ENCODE data around the gene CCDC127. TPM values are rescaled to one million over a fixed set of nuclear protein-coding genes. Genes with fewer than 3 reads are reported as not detected.
A peak's percentile ranks its signal among the peaks of the same experiment; 100 is the strongest.
"Not testable (repeated sequence)": the region's sequence is repeated elsewhere in the genome, so short reads cannot be mapped to it uniquely, and the experiment has no call there.

CCDC127 gene
- total RNA-seq, 1 experiment from 2014 or later: 5.4 TPM

DNA sequence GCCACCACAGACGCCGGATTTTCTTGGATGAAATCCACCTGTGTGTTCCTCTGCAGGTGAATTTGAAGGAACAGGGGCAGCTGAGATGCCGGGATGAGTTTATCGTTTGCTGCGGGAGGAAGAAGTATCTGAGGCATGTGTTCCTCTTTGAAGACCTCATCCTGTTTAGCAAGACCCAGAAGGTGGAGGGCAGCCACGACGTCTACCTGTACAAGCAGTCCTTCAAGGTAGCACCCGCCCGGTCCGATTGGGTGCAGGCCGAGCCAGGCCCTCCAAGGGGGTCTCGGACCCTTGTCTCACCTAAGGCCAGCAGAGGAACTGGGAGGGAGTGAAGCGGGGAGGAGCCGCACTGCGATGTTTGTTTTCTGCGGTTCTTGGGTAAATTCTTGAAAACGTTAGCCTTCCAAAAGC is 45.1 kb downstream of the CCDC127 start:
- DNase-seq (ENCODE audit: low read depth): no peak

DNA sequence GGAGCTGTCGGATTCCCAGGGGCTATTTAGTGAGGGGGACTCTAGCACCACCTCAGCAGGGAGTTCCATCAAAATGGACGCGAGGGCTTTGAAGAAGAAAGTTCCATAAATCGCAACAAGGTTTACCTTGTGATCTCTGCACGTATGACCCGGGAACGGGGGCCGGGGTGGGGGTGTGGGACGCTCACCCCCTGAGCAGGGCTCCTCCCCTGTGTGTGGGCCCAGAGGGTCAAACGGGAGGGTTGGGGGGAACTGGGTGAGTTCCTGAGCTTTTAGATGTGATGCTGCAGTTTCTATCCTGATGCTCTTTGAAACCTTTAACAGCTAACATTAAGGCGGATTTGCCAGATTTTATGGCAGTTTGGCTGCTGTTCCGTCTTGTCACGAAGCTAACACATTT is 45.5 kb downstream of the CCDC127 start:
- DNase-seq (ENCODE audit: low read depth): no peak

DNA sequence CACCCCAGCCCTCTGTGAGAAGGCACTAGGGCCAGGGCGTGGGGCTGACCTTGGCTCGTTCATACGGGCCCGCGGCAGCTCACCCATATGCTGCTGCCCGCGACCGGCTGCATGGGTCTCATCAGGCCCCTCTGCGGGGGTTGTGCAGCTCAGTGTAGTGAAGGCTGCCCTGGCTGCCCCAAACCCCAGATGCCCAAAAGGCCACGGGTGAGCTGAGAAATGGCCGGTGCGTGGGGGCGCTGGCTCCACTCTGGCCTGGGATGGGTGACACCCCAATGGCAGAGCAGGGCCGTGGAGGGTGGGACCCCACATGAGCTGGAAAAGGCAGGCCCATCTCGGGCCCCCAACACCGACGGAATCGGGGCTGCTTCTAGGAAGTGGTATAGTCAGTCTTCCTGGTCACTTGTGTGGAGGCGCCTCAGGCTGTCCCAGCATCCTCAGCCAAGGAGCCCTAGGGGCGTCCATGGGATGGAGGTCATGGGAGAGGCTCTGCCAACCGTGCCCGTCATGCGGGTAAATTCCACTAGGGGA is 46.1 kb downstream of the CCDC127 start:
- no peak for DNase-seq (ENCODE audit: low read depth)

DNA sequence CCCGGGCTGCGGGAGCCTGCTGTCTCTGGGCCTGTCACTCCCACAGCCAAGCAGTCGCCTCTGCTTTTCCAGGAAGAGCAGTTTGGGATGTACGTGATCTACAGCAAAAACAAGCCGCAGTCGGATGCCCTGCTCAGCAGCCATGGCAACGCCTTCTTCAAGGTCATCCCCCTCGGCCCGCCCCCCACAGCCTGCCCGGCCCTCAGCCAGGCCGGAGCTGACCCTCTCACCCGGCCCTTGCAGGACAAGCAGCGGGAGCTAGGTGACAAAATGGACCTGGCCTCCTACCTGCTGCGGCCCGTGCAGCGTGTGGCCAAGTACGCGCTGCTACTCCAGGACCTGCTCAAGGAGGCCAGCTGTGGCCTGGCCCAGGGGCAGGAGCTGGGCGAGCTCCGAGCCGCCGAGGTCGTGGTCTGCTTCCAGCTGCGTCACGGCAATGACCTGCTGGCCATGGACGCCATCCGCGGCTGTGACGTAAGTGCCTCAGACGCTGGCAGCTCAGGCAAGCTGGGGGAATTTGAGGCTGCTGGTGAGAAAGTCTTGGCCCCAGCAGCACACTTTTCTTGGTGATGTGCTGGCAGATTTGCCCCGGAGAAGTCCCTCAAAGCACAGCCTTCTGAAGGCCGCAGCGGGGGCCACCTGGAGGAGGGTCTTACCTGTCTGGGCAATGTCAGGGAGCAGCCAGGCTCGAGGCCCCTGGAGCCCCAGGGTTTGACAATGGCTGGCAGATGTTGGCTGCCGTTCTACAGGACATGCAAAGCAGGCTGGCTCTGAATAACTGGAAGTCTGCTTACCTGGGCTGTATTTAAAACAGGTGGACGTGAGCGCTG is 46.8 kb downstream of the CCDC127 start:
- DNase-seq (ENCODE audit: low read depth): no peak

DNA sequence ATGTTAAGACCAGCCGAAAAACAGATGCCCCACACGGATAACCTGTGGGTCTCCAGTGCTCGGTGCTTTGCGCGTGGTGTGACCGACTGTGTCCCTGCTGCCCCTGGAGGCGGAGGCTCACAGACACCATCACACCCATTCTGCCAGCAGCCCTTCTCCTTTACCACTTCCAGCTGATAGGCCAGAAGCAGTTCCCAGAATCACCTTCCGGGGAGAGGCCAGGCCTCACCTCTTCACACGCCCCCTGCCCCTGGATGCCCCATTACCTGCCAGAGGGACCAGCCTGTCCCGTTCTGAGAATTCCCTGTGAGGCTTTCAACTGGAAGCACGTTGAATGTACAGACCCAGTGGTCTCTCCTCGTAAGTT is 48.2 kb downstream of the CCDC127 start:
- no peak for DNase-seq (ENCODE audit: low read depth)

DNA sequence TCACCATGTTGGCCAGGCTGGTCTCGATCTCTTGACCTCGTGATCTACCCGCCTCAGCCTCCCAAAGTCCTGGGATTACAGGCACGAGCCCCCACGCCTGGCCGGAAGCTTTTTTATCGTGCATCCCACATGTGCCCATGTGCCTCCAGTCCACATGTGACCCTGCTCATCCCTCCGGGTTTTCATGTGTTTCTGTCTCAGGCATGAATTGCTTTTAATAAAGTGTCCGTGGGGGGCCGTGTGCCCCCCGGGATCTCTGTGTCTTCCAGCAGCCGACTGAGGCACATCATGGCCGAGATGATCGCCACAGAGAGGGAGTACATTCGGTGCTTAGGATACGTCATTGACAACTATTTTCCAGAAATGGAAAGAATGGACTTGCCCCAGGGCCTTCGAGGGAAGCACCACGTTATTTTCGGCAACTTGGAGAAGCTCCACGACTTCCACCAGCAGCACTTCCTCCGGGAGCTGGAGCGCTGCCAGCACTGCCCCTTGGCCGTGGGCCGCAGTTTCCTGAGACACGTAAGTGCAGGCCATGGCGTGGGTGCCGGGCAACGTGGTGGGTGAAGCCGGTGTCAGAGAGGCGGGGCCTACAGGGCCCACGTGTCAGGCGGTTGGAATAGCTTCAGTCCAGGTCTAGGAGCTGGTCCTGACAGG is 48.8 kb downstream of the CCDC127 start:
- DNase-seq (ENCODE audit: low read depth): peak; percentile 65

DNA sequence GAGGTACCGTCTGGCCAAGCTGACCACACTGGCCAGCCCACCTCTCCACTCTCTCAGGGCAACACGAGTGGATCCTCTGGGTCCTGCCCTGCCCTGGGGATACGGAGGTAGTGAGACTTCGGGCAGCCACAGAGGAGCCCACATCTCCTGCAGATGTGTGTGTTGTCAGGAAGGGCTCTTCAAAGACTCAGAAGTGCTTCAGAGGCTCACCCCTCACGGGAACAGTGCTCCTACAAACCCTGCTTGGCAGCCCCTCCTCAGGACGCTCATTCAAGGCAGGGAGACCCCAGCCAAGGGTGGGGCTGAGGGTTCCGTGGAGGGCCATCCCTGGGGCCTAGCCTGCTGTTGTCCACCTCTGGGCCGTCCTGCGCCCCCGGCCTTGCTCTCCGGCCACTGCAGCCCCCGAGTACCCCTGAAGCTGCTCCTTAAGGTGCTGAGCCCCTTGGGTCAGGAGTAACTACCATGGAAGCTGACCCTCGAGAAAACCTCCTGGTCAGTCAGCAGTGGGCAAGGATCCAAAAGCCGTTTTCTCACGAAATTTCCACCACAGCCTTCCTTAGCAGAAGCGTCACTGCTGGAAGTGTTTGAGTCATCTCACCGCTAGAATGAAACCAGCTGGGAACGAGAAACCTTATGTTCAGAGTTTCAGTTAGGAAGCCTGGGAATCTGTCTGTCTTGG is 49.8 kb downstream of the CCDC127 start:
- peak; percentile 99 for DNase-seq (ENCODE audit: low read depth)

DNA sequence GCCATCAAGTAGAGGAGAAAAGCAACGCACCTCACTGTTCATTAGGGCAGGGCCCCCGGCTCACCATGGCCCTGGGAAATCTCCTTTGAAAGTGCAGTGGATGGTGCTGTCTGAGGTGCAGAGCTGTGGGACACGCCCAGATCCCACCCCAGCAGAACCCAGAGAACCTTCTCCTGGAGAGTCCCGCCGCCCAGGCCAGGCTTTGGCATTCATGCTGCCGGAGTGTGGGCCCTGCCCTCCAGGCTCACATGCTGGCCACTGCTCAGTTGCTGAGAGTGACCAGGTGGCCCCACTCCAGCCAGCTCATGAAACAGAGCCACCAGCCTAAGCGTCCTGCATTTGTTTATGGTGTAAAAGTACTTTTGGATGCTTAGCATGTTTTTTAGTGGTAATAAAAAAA is 50.4 kb downstream of the CCDC127 start:
- peak; percentile 79 for DNase-seq (ENCODE audit: low read depth)

DNA sequence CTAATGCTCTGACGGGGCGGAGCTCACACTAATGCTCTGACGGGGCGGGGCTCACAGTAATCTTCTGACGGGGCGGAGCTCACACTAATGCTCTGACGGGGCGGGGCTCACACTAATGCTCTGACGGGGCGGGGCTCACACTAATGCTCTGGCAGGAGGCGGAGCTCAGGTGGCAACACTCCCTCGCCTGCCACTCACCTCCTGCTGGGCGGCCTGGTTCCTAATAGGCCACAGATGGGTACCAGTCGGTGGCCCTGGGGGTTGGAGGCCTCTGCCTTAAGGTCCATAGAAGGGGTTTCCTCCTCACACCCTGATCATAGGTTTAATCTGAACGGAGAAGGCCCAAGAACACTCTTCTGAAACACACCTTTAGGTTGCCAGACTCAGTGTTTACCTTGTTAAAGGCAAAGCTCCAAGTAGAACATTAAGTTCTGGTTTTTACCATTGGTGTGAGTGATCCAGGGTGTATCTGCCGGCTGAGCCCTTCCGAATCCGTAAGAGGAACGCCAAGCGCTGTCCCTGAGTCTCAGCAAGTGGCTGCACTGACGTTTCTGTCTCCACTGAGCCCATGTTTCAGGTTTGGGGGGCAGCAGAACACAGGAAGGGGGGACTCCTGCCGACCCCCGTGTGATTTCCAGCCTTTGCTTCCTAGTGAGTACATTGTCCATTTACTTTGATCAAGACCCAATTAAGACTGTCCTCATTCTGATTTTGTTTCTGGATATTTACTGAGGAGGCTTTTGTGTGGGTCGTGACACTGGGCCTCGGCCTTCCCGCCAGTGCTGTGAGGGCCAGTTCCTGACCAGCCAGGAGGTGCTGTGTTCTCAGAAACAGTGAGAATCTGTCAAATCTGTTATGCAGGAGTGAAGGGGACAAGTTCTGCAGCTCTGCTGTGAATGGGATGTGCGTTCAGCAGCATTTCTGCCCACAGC is 51.2 kb downstream of the CCDC127 start:
- no peak for DNase-seq (ENCODE audit: low read depth)

DNA sequence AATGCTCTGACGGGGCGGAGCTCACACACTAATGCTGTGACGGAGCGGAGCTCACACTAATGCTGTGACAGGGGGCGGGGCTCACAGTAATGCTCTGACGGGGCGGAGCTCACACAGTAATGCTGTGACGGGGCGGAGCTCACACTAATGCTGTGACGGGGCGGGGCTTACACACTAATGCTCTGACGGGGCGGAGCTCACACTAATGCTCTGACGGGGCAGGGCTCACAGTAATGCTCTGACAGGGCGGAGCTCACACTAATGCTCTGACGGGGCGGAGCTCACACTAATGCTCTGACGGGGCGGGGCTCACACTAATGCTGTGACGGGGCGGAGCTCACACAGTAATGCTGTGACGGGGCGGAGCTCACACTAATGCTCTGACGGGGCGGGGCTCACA is 53.2 kb downstream of the CCDC127 start:
- not testable (repeated sequence) for DNase-seq (ENCODE audit: low read depth)

DNA sequence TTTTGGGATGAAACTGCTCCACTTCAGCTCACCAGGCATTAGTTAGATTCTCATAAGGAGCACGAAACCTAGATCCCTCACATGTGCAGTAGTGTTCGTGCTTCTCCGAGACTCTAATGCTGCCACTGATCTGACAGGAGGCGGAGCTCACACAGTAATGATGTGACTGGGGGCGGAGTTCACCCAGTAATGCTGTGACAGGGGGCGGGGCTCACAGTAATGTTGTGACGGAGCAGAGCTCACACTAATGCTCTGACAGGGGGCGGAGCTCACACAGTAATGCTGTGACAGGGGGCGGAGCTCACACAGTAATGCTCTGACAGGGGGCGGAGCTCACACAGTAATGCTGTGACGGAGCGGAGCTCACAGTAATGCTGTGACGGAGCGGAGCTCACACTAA is 53.7 kb downstream of the CCDC127 start:
- DNase-seq (ENCODE audit: low read depth): no peak

DNA sequence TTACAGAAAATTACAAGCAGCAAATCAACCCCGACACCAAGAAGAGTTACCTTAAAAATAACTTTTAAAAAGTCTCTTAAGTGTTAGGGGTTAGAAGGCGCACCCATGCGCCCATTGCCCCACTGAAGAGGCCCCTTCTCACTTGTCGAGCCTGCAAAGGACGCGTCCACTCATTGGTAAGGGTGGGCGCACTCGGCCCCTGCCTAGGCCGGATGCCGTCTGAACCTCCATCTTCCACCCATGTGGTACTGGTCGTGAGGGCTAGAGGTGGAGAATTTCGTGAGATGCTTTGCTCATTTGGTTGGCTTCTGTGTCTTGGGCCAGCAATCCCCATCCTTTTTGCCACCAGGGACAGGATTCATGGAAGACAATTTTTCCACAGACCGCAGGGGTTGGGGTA is 54.1 kb downstream of the CCDC127 start:
- no peak for DNase-seq (ENCODE audit: low read depth)

DNA sequence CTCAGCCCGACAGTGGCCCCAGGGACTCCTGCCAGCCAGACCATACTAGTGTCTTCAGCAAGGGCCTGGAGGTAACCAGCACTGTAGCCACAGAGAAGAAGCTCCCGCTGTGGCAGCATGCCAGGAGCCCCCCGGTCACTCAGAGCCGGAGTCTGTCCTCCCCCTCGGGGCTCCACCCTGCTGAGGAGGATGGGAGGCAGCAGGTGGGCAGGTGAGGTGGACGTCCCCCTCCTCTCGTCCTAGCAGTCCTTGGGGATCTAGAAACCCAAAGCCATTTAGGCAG is 54.7 kb downstream of the CCDC127 start:
- DNase-seq (ENCODE audit: low read depth): no peak

DNA sequence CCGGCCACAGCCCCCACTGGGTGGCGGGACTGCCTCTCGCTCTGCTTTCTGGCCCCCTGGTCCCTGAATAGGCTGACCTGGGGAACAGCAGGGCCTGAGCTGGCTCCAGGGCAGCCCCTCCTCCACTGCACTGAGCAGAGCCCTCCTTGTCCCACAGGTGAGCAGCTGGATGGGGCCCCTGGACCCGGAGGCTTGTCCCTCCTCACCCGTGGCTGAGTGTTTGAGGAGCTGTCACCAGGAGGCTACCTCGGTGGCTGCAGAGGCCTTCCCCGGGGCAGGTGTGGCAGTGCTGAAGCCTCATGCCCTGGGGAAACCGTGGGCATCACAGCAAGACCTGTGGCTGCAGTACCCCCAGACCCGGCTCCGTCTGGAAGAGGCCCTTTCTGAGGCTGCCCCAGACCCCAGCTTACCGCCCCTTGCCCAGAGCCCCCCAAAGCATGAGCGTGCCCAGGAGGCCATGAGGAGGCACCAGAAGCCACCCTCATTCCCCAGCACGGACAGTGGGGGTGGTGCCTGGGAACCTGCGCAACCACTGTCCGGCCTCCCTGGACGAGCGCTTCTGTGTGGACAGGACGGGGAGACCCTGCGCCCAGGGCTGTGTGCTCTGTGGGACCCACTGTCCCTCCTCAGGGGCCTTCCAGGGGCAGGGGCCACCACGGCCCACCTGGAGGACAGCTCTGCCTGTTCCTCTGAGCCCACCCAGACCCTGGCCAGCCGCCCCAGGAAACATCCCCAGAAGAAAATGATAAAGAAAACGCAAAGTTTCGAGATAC is 55.2 kb downstream of the CCDC127 start:
- DNase-seq (ENCODE audit: low read depth): no peak

DNA sequence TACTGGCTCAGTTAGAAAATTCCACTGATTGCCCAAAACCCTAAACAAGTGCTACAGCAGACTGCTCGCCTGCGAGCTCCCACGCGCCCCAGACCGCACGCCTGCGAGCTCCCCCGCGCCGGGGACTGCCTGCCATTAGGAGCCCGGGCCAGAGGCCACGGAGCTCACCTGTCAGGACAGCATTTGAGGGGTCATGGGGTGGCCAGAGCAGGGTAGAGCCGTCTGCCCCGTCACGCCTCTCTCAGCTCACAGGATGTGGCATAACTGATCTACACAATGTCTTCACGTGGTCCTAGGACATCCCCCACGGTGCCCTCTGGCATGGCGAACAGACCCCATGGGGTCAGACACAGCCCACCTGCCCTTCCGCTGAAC is 55.8 kb downstream of the CCDC127 start:
- DNase-seq (ENCODE audit: low read depth): no peak

DNA sequence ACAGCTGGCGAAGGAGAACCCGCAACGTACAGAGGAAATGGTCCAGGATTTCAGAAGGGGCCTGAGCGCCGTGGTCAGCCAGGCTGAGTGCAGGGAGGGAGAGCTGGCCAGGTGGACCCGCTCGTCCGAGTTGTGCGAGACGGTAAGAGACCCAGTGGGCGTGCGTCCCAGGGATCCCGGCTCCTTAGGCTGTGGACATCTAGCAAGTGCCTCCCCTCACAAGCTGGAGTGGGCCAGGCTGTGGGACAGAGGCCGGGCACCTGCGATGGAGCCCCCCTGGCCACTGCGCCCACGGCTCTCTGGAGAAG is 56.2 kb downstream of the CCDC127 start:
- no peak for DNase-seq (ENCODE audit: low read depth)

DNA sequence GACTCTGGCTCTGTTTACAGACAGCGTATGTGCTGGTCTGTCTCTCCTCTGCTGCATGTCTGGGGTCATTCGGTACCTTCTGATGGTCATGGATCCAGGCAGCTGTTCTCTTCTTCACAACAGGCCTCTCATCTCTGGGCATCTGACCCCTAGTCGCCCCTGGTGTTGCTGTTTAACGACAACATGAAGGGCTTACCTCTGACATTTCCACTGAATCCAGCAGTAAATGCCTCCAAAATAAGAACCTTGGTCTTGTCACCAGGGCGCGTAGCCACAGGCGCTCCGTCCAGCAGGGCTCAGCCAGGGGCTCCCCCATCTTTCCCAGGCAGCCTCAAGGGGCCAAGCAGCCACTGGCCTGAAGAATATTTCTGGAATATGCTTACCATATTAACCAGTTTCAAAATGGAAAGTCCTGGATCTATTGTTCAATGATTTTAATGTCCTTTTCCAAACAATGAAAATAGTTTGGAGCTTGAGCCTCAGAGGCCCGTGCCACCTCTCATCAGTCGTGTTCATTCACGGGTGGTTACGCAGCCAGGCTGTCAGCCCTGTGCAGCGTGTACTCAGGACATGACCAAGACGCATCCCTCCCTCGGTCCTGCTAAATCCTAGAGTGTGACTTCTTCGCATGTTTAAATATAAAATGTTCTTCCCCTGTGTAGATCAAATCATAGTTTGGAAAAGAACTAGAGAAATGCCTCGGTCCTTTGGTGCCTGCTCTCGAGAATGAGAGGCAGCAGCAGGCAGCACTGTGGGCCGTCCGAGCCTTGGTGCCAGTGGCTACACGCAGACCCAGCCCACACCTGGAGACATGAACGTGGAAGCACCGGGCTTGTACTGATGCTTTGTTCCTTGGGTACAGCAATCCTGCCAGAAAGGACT is 56.8 kb downstream of the CCDC127 start:
- DNase-seq (ENCODE audit: low read depth): no peak

DNA sequence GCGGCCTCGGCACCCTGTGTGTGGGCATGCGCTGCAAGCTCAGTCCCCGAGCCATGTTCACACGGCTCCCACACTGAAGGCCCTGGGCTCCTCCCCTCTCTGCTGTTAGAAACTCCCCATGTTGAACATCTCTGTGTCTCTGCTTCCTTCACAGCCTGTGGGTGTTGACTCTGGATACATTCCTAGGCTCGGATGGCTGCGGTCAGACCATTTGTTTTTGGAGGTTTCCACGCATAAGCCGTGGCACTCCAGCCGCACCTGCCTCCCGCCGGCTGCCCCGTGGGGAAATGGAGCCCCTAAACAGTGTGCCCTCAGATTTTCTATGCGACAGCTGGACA is 57.8 kb downstream of the CCDC127 start:
- DNase-seq (ENCODE audit: low read depth): peak; percentile 56

DNA sequence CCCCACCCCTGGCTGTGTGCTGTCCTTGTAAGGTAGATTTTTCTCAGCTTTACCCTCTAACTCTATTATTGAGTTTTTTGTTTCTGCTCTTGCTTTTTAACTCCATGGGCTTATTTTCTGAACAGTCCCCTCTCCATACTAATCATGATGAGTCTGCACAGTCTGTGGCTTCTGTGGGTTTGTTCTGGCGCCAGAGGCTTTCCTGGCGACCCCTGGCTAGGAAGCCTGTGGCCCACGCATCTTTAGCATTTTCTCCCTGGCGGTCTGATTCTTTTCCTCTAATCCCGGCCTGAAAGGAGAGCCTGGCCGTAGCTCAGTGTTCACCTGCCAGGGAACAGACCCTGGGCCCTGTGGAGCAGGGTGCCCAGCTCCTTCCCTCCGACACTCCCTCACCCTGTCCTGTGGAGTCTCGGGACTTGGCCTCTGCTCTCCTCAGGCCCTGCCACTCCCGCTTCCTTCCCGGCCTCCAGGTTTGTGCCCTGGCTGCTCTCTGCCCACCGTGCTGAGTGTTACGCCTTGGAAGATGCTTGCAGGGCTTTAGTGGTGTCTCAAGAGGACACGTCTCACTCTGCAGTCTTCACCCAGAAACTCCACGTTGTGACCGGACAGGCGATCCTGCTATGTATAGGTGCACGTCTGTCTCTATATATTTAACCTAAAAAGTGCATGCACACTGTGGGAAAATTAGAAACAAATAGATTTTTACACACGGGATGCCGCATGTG is 58.3 kb downstream of the CCDC127 start:
- DNase-seq (ENCODE audit: low read depth): peak; percentile 83
